HPDE6-E6E7 (cell line): Measurements from ENCODE around the gene ROBO2.

ENCODE experiments used
- DNase-seq: peaks from one replicate; pipeline ENCODE4 v3.0.0; 2011; ENCODE audit warnings: missing footprints; ENCODE audit errors: extremely low spot score

Gene ROBO2

GRCh38 chr3:77411334-77411733, 371.4 kb downstream of the ROBO2 start:
- peak; percentile 2 for DNase-seq

GRCh38 chr3:77412021-77412438, 372.1 kb downstream of the ROBO2 start:
- DNase-seq: no peak

- no peak for DNase-seq
Measured at GRCh38 chr3:77412584-77412983, 372.7 kb downstream of the ROBO2 start.

GRCh38 chr3:77414881-77415280, 375.0 kb downstream of the ROBO2 start:
- DNase-seq: no peak

- DNase-seq: no peak
Measured at GRCh38 chr3:77420336-77420735, 380.4 kb downstream of the ROBO2 start.

- no peak for DNase-seq
Measured at GRCh38 chr3:77421916-77422315, 382.0 kb downstream of the ROBO2 start.

- DNase-seq: no peak
Measured at GRCh38 chr3:77426531-77426930, 386.6 kb downstream of the ROBO2 start.

GRCh38 chr3:77427528-77427927, 387.6 kb downstream of the ROBO2 start:
- DNase-seq: no peak

- no peak for DNase-seq
Measured at GRCh38 chr3:77436908-77437307, 397.0 kb downstream of the ROBO2 start.

GRCh38 chr3:77446084-77446483, 406.2 kb downstream of the ROBO2 start:
- no peak for DNase-seq

- DNase-seq: no peak
Measured at GRCh38 chr3:77446761-77447160, 406.9 kb downstream of the ROBO2 start.

GRCh38 chr3:77449459-77450350, 409.8 kb downstream of the ROBO2 start:
- no peak for DNase-seq

GRCh38 chr3:77456431-77456830, 416.5 kb downstream of the ROBO2 start:
- DNase-seq: no peak

- DNase-seq: no peak
Measured at GRCh38 chr3:77456906-77457305, 417.0 kb downstream of the ROBO2 start.

GRCh38 chr3:77459926-77460325, 420.0 kb downstream of the ROBO2 start:
- no peak for DNase-seq

- DNase-seq: no peak
Measured at GRCh38 chr3:77460326-77460725, 420.4 kb downstream of the ROBO2 start.

GRCh38 chr3:77462951-77463350, 423.1 kb downstream of the ROBO2 start:
- DNase-seq: no peak

- no peak for DNase-seq
Measured at GRCh38 chr3:77464111-77464688, 424.3 kb downstream of the ROBO2 start.

GRCh38 chr3:77466562-77467115, 426.7 kb downstream of the ROBO2 start:
- DNase-seq: no peak

GRCh38 chr3:77467702-77468625, 428.1 kb downstream of the ROBO2 start:
- DNase-seq: no peak

GRCh38 chr3:77468626-77469020, 428.7 kb downstream of the ROBO2 start:
- no peak for DNase-seq

GRCh38 chr3:77475507-77475906, 435.6 kb downstream of the ROBO2 start:
- DNase-seq: no peak
